Liver (tissue), 9 donors: Measurements from ENCODE around the gene GRID1. TPM values are rescaled to one million over a fixed set of nuclear protein-coding genes. Genes with fewer than 3 reads are reported as not detected.

Source experiments
- DNase-seq: peaks from one replicate; pipeline ENCODE4 v3.0.0-alpha.2; 2017; ENCODE audit warnings: low spot score
- H3K27ac ChIP-seq, 2 donors: one replicate each; pipeline ENCODE4 v1.7.0; 2013; ENCODE audit warnings: inconsistent platforms in 2 of 2, low read length in 2 of 2, control low read depth in 1 of 2, low read depth in 1 of 2, mild to moderate bottlenecking in 1 of 2
- H3K27me3 ChIP-seq, 4 donors: one replicate each; pipeline versions ENCODE4 v1.6.1 to v1.7.0; 2013; ENCODE audit warnings: low read length in 3 of 4, inconsistent platforms in 1 of 4, mild to moderate bottlenecking in 1 of 4, moderate library complexity in 1 of 4; ENCODE audit not compliant: control insufficient read depth in 4 of 4, insufficient read depth in 4 of 4
- H3K36me3 ChIP-seq, 4 donors: one replicate each; pipeline versions ENCODE4 v1.6.1 to v1.7.0; 2013; ENCODE audit warnings: low read length in 3 of 4, mild to moderate bottlenecking in 3 of 4, low read depth in 1 of 4, moderate library complexity in 1 of 4; ENCODE audit not compliant: control insufficient read depth in 4 of 4, insufficient read depth in 3 of 4
- H3K4me1 ChIP-seq, 4 donors: one replicate each; pipeline versions ENCODE4 v1.6.1 to v1.7.0; 2013; ENCODE audit warnings: low read length in 3 of 4, mild to moderate bottlenecking in 3 of 4, moderate library complexity in 1 of 4; ENCODE audit not compliant: control insufficient read depth in 4 of 4, insufficient read depth in 4 of 4
- H3K4me3 ChIP-seq, 3 donors: one replicate each; pipeline versions ENCODE4 v1.6.1 to v1.7.0; 2013; ENCODE audit warnings: low read length in 3 of 3, control low read depth in 1 of 3, low read depth in 1 of 3, mild to moderate bottlenecking in 1 of 3
- H3K9ac ChIP-seq, 2 donors: one replicate each; pipeline ENCODE4 v1.7.0; 2013; ENCODE audit warnings: low read length in 2 of 2, mild to moderate bottlenecking in 2 of 2, moderate library complexity in 2 of 2, control low read depth in 1 of 2, low read depth in 1 of 2
- H3K9me3 ChIP-seq, 4 donors: one replicate each; pipeline versions ENCODE4 v1.6.1 to v1.7.0; 2013; ENCODE audit warnings: low read length in 3 of 4; ENCODE audit not compliant: control insufficient read depth in 4 of 4
- ATF3 ChIP-seq: IDR thresholded peaks from 2 replicates; pipeline ENCODE4 v1.6.1; 2016; ENCODE audit warnings: antibody characterized with exemption
- CTCF ChIP-seq: fragments of 150-350 bp; IDR thresholded peaks from 2 replicates; pipeline ENCODE4 v1.5.1; 2017; ENCODE audit warnings: improper control_type of control experiment, low read depth, low read length; ENCODE audit not compliant: missing input control
- EGR1 ChIP-seq, 2 donors: IDR thresholded peaks; 2 replicates each; pipeline ENCODE4 v1.6.1; 2016 to 2018; ENCODE audit warnings: antibody characterized with exemption in 2 of 2, low read depth in 2 of 2
- FOXA1 ChIP-seq: IDR thresholded peaks from 2 replicates; pipeline ENCODE4 v1.6.1; 2016; ENCODE audit warnings: antibody characterized with exemption
- FOXA2 ChIP-seq: IDR thresholded peaks from 2 replicates; pipeline ENCODE4 v1.6.1; 2016; ENCODE audit warnings: antibody characterized with exemption
- GABPA ChIP-seq, 2 donors: IDR thresholded peaks in 1 of 2; conservative IDR thresholded peaks in 1 of 2; 2 replicates each; pipeline ENCODE4 v1.6.1; 2016; ENCODE audit warnings: antibody characterized with exemption in 2 of 2, mild to moderate bottlenecking in 1 of 2, moderate library complexity in 1 of 2
- HNF4A ChIP-seq, 2 donors: conservative IDR thresholded peaks; 2 replicates each; pipeline ENCODE4 v1.6.1; 2016; ENCODE audit warnings: antibody characterized with exemption in 2 of 2, mild to moderate bottlenecking in 2 of 2
- HNF4G ChIP-seq: IDR thresholded peaks from 2 replicates; pipeline ENCODE4 v1.6.1; 2016; ENCODE audit warnings: antibody characterized with exemption
- JUND ChIP-seq, 2 donors: IDR thresholded peaks; 2 replicates each; pipeline ENCODE4 v1.6.1; 2016; ENCODE audit warnings: antibody characterized with exemption in 2 of 2
- MAX ChIP-seq: IDR thresholded peaks from 2 replicates; pipeline ENCODE4 v1.6.1; 2016; ENCODE audit warnings: antibody characterized with exemption
- NR2F2 ChIP-seq: IDR thresholded peaks from 2 replicates; pipeline ENCODE4 v1.6.1; 2016; ENCODE audit warnings: antibody characterized with exemption
- RAD21 ChIP-seq, 2 donors: IDR thresholded peaks; 2 replicates each; pipeline ENCODE4 v1.6.1; 2016; ENCODE audit warnings: antibody characterized with exemption in 2 of 2, mild to moderate bottlenecking in 2 of 2
- REST ChIP-seq: IDR thresholded peaks from 2 replicates; pipeline ENCODE4 v1.6.1; 2016; ENCODE audit warnings: antibody characterized with exemption, mild to moderate bottlenecking
- RXRA ChIP-seq, 2 donors: IDR thresholded peaks; 2 replicates each; pipeline ENCODE4 v1.6.1; 2017 to 2018; ENCODE audit warnings: antibody characterized with exemption in 2 of 2, mild to moderate bottlenecking in 1 of 2
- SP1 ChIP-seq: IDR thresholded peaks from 2 replicates; pipeline ENCODE4 v1.6.1; 2018; ENCODE audit warnings: antibody characterized with exemption, mild to moderate bottlenecking
- TAF1 ChIP-seq: conservative IDR thresholded peaks from 2 replicates; pipeline ENCODE4 v1.6.1; 2016; ENCODE audit warnings: antibody characterized with exemption, mild to moderate bottlenecking
- YY1 ChIP-seq: IDR thresholded peaks from 2 replicates; pipeline ENCODE4 v1.6.1; 2016; ENCODE audit warnings: antibody characterized with exemption, mild to moderate bottlenecking
- WGBS: extraction: QIAGEN DNeasy Blood & Tissue Kit; methylation state at CpG from one replicate; pipeline ENCODE4 v1.1.7; 2013; 5-methylcytosine and 5-hydroxymethylcytosine counted together
- polyA plus RNA-seq, 2 donors: library from polyadenylated mRNA; stranded (reverse) in 1 of 2; unstranded in 1 of 2; fragments of 200-250 nt in 1 of 2; fragments of >200 nt in 1 of 2; fragmentation: Nextera tagmentation in 1 of 2; extraction: Ambion mirVana in 1 of 2; gene quantifications; one replicate each; pipeline versions ENCODE4 v1.2.1 to v1.2.3, GENCODE V29; 2013 to 2015
- total RNA-seq, 2 donors: library from RNA; depleted of rRNA; stranded (reverse); fragments of >200 nt; gene quantifications; one replicate each; pipeline ENCODE4 v1.2.3, GENCODE V29; 2014
- donor health status: healthy.
- donor health status: healthy.
- donor health status: healthy.
- donor health status: healthy.
- donor health status: healthy.

Gene GRID1
- total and polyA plus RNA-seq, 4 donors, result 0.09 to 0.17 (median 0.14) TPM; not detected in 1

- no peak for TF ChIP-seq FOXA2
- TF ChIP-seq TAF1, result no peak
- no peak for TF ChIP-seq MAX
- TF ChIP-seq NR2F2, result no peak
Measured at GRCh38 chr10:86153751-86154150, 212.8 kb downstream of the GRID1 start (continued).

GRCh38 chr10:86152911-86153310 lies 213.7 kb downstream of the GRID1 start:
- no peaks in the 10 kb centered on the region for H3K27me3 ChIP-seq
- H3K27ac ChIP-seq, result no peak overlapping the region
- no peak overlapping the region for H3K4me3 ChIP-seq
- no peaks in the 10 kb centered on the region for H3K36me3 ChIP-seq
- H3K4me1 ChIP-seq, result no peaks in the 10 kb centered on the region
- DNase-seq, result no peak
- WGBS, result 81% methylated on average over 5 of the region's 5 CpGs
- no peaks in the 10 kb centered on the region for H3K9me3 ChIP-seq
- TF ChIP-seq REST, result no peak
- TF ChIP-seq SP1, result no peak
- no peak for TF ChIP-seq GABPA (IDR thresholded peaks at IDR 0.05 in 1 of 2, conservative IDR thresholded peaks at IDR 0.05 in 1 of 2)
- no peak for TF ChIP-seq CTCF
- TF ChIP-seq ATF3, result no peak
- H3K9ac ChIP-seq, result no peak overlapping the region

- H3K4me3 ChIP-seq, result no peak overlapping the region
- H3K36me3 ChIP-seq, result no peaks in the 10 kb centered on the region
- no peak for DNase-seq
- H3K9ac ChIP-seq, result no peak overlapping the region
- no peaks in the 10 kb centered on the region for H3K27me3 ChIP-seq
- no peak overlapping the region for H3K27ac ChIP-seq
- H3K9me3 ChIP-seq, result no peaks in the 10 kb centered on the region
- TF ChIP-seq YY1 (no peak), HNF4A (conservative IDR thresholded peaks at IDR 0.05) (no peak), FOXA1 (no peak), SP1 (no peak), CTCF (no peak), EGR1 (IDR thresholded peaks at IDR 0.05; ENCODE audit: low read depth in 2 of 2) (no peak), FOXA2 (no peak), REST (no peak), JUND (IDR thresholded peaks at IDR 0.05) (no peak), HNF4G (no peak), RXRA (IDR thresholded peaks at IDR 0.05) (no peak), RAD21 (IDR thresholded peaks at IDR 0.05) (no peak), NR2F2 (no peak)
- WGBS, result 98% methylated on average over 5 of the region's 5 CpGs
- no peaks in the 10 kb centered on the region for H3K4me1 ChIP-seq
Measured at GRCh38 chr10:86152354-86152753, 214.2 kb downstream of the GRID1 start.
